Thoracic aorta (tissue), 2 donors: ENCODE results near the gene TP53AIP1. TPM values are rescaled to one million over a fixed set of nuclear protein-coding genes. Genes with fewer than 3 reads are reported as not detected.

Experiments used
- ATAC-seq: fragments of 150-250 bp; one replicate; pipeline ENCODE4 v1.8.0; 2017; ENCODE audit warnings: low read depth; ENCODE audit not compliant: insufficient number of reproducible peaks, low FRiP score
- DNase-seq: peaks from one replicate; pipeline ENCODE4 v3.0.0-alpha.2; 2020; ENCODE audit warnings: low spot score
- H3K27ac ChIP-seq, 2 donors: fragments of 200-600 bp; sonication (generic); 1 replicate in 1 of 2; 2 replicates in 1 of 2; pipeline ENCODE4 v1.5.1; 2016; ENCODE audit warnings: mild to moderate bottlenecking in 2 of 2, moderate library complexity in 2 of 2
- H3K27me3 ChIP-seq: fragments of 200-600 bp; sonication (generic); replicated peaks from 2 replicates; pipeline ENCODE4 v1.6.0; 2016; ENCODE audit warnings: mild to moderate bottlenecking; ENCODE audit not compliant: insufficient read depth
- H3K36me3 ChIP-seq: fragments of 200-600 bp; sonication (generic); one replicate; pipeline ENCODE4 v1.5.1; 2016
- H3K4me1 ChIP-seq, 2 donors: fragments of 200-600 bp; sonication (generic); 1 replicate in 1 of 2; 2 replicates in 1 of 2; pipeline versions ENCODE4 v1.5.1 to v1.6.0; 2016; ENCODE audit warnings: low read depth in 2 of 2, mild to moderate bottlenecking in 1 of 2; ENCODE audit not compliant: control insufficient read depth in 1 of 2
- H3K4me3 ChIP-seq: fragments of 200-600 bp; sonication (generic); 2 replicates; pipeline ENCODE4 v1.5.1; 2016; ENCODE audit warnings: mild to moderate bottlenecking
- H3K9me3 ChIP-seq: fragments of 200-600 bp; sonication (generic); 2 replicates; pipeline ENCODE4 v1.5.1; 2016
- CTCF ChIP-seq: fragments of 200-600 bp; sonication (generic); IDR thresholded peaks from one replicate; pipeline ENCODE4 v1.5.1; 2019; ENCODE audit warnings: antibody characterized with exemption
- total RNA-seq, 2 donors: library from RNA; depleted of rRNA; stranded (reverse); fragments of >200 nt; gene quantifications; one replicate each; pipeline versions ENCODE4 v1.1.0 to v1.2.3, GENCODE V29; 2016

The TP53AIP1 gene
- total RNA-seq, 2 donors from 2014 or later = not detected

DNA sequence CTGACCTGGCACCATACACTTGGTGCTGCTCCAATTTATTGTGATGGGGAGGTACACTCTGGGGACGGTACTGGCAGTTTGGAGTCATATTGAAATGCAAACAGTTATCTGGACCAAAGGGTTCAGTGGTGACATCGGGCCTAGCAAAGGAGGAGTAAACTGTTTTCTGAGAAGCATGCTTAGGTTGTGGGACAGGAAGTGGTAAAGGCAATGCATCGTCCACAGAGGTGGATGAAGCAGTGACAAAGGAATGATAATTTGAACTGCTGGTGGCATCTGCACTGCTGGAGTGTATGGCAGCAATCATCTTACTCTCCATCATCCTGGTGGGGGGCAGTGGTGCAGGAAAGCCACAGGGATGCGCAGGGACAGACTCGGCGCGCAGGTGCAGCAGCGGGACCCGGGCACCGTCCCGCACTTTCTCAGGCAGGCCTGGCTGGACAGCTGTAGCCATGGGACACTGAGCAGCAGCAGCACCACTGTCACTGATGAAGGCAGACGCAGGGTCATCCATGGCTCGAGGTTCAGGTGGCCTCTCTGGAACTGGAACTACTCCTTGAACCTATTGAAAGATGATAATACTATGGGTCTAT lies 28.0 kb upstream of the TP53AIP1 start:
- H3K27me3 ChIP-seq = no peaks in the 10 kb centered on the region
- no peak for TF ChIP-seq CTCF
- H3K36me3 ChIP-seq = peaks cover 43% of the 10 kb centered on the region
- H3K4me3 ChIP-seq = no peak overlapping the region
- ATAC-seq = no peak
- H3K27ac ChIP-seq = no peak overlapping the region
- H3K4me1 ChIP-seq = no peaks in the 10 kb centered on the region
- H3K9me3 ChIP-seq = no peaks in the 10 kb centered on the region
- no peak for DNase-seq

- no peak overlapping the region for H3K27ac ChIP-seq
- H3K4me1 ChIP-seq = no peaks in the 10 kb centered on the region
- DNase-seq (no peak), ATAC-seq (no peak)
- H3K9me3 ChIP-seq = no peaks in the 10 kb centered on the region
- H3K27me3 ChIP-seq = no peaks in the 10 kb centered on the region
- TF ChIP-seq CTCF = no peak
- peaks cover 37% of the 10 kb centered on the region for H3K36me3 ChIP-seq
- H3K4me3 ChIP-seq = no peak overlapping the region
Observed at GRCh38 chr11:128968916-128969315, 26.2 kb upstream of the TP53AIP1 start.

DNA sequence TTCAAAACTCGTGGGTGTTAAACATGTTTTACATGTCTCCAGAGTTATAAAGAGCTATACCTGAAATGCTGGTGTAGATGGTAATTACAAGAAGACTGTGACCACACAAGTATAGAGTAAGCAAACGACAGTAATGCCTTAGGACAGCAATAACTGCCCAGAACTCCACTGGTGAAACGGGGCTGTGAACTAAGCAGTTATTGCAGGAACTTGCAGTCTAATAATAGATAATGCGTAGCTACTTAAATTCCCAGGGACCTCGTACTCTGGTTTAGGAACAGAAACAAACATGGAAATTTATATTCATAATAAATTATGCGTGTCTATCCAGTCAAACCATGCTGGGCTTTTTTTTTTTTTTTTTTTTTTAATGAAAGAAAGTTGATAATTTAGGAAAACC lies 24.9 kb upstream of the TP53AIP1 start:
- no peak for TF ChIP-seq CTCF

GRCh38 chr11:128965485-128965884 lies 22.8 kb upstream of the TP53AIP1 start:
- DNase-seq (no peak), ATAC-seq (no peak)
- Histone ChIP-seq H3K4me3 (no peak overlapping the region), H3K36me3 (peaks cover 16% of the 10 kb centered on the region), H3K9me3 (no peaks in the 10 kb centered on the region), H3K4me1 (no peaks in the 10 kb centered on the region), H3K27me3 (no peaks in the 10 kb centered on the region), H3K27ac (no peak overlapping the region)
- no peak for TF ChIP-seq CTCF

More for the DNA sequence above, 24.9 kb upstream of the TP53AIP1 start:
- Histone ChIP-seq H3K36me3 (peaks cover 27% of the 10 kb centered on the region), H3K27me3 (no peaks in the 10 kb centered on the region), H3K4me3 (no peak overlapping the region), H3K4me1 (no peaks in the 10 kb centered on the region), H3K27ac (no peak overlapping the region), H3K9me3 (no peaks in the 10 kb centered on the region)
- DNase-seq (no peak), ATAC-seq (no peak)

DNA sequence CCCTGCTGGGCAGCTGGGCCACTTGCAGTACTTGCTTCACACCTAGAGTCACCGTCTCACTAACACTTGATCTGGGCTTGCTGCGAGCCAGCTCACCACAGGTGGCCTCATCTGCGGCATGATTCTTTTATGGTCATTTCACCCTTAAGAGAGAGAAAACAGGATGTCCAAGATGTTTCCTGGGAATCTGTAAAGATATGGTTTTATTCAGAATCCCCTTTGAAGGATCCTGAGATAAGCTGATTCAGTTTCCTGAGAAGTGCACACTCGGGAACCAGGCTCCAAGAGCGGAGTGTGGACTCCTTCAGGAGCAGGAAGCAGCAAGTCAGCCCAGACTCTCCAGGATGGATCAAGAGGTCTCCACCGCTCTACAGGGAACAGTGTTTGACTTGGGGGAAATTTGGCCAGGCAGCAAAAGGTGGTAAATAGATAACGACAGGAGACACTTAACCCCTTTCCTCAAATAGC lies 21.8 kb upstream of the TP53AIP1 start:
- no peak overlapping the region for H3K4me3 ChIP-seq
- no peaks in the 10 kb centered on the region for H3K4me1 ChIP-seq
- H3K27ac ChIP-seq = no peak overlapping the region
- DNase-seq (no peak), ATAC-seq (no peak)
- no peak for TF ChIP-seq CTCF
- H3K36me3 ChIP-seq = peaks cover 12% of the 10 kb centered on the region
- H3K27me3 ChIP-seq = no peaks in the 10 kb centered on the region
- H3K9me3 ChIP-seq = no peaks in the 10 kb centered on the region
